ENCODE measurements around the gene DNAH12.

DNA sequence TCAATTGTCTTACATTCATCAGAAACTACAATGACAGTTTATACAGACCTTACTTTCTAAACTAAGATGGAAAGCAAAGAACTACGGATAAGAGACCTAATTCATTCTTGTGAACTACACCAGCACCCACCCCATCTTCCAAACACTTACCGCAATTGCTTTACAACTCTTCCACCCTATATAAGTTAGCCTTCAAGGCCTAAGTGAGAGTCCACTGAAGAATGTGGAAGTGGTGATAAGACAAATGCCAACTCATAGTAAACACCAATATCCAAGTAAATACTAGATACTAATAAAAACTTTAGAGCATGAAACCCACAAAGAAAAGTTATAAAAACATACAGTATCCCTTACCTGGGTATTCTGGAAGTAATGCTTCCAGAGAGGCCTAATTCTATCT, 39.4 kb upstream of the DNAH12 start:
- TF ChIP-seq, protein P1, sequence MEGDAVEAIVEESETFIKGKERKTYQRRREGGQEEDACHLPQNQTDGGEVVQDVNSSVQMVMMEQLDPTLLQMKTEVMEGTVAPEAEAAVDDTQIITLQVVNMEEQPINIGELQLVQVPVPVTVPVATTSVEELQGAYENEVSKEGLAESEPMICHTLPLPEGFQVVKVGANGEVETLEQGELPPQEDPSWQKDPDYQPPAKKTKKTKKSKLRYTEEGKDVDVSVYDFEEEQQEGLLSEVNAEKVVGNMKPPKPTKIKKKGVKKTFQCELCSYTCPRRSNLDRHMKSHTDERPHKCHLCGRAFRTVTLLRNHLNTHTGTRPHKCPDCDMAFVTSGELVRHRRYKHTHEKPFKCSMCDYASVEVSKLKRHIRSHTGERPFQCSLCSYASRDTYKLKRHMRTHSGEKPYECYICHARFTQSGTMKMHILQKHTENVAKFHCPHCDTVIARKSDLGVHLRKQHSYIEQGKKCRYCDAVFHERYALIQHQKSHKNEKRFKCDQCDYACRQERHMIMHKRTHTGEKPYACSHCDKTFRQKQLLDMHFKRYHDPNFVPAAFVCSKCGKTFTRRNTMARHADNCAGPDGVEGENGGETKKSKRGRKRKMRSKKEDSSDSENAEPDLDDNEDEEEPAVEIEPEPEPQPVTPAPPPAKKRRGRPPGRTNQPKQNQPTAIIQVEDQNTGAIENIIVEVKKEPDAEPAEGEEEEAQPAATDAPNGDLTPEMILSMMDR (IDR thresholded peaks at IDR 0.05) = no peak
- TF ChIP-seq, protein P2, sequence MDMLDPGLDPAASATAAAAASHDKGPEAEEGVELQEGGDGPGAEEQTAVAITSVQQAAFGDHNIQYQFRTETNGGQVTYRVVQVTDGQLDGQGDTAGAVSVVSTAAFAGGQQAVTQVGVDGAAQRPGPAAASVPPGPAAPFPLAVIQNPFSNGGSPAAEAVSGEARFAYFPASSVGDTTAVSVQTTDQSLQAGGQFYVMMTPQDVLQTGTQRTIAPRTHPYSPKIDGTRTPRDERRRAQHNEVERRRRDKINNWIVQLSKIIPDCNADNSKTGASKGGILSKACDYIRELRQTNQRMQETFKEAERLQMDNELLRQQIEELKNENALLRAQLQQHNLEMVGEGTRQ (CRISPR knock-in tag; IDR thresholded peaks at IDR 0.05) = no peak
- TF ChIP-seq, protein P3, sequence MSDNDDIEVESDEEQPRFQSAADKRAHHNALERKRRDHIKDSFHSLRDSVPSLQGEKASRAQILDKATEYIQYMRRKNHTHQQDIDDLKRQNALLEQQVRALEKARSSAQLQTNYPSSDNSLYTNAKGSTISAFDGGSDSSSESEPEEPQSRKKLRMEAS (CRISPR knock-in tag; IDR thresholded peaks at IDR 0.05) = no peak
- TF ChIP-seq GABPB1 (CRISPR knock-in tag; IDR thresholded peaks at IDR 0.05) (no peak), NFYB (CRISPR knock-in tag; conservative IDR thresholded peaks at IDR 0.05; ENCODE audit: low read depth) (no peak), NR2C2 (CRISPR knock-in tag; IDR thresholded peaks at IDR 0.05) (no peak)
- TF ChIP-seq, protein P4, sequence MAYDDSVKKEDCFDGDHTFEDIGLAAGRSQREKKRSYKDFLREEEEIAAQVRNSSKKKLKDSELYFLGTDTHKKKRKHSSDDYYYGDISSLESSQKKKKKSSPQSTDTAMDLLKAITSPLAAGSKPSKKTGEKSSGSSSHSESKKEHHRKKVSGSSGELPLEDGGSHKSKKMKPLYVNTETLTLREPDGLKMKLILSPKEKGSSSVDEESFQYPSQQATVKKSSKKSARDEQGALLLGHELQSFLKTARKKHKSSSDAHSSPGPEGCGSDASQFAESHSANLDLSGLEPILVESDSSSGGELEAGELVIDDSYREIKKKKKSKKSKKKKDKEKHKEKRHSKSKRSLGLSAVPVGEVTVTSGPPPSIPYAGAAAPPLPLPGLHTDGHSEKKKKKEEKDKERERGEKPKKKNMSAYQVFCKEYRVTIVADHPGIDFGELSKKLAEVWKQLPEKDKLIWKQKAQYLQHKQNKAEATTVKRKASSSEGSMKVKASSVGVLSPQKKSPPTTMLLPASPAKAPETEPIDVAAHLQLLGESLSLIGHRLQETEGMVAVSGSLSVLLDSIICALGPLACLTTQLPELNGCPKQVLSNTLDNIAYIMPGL (CRISPR knock-in tag; IDR thresholded peaks at IDR 0.05) = no peak
- TF ChIP-seq, protein P5, sequence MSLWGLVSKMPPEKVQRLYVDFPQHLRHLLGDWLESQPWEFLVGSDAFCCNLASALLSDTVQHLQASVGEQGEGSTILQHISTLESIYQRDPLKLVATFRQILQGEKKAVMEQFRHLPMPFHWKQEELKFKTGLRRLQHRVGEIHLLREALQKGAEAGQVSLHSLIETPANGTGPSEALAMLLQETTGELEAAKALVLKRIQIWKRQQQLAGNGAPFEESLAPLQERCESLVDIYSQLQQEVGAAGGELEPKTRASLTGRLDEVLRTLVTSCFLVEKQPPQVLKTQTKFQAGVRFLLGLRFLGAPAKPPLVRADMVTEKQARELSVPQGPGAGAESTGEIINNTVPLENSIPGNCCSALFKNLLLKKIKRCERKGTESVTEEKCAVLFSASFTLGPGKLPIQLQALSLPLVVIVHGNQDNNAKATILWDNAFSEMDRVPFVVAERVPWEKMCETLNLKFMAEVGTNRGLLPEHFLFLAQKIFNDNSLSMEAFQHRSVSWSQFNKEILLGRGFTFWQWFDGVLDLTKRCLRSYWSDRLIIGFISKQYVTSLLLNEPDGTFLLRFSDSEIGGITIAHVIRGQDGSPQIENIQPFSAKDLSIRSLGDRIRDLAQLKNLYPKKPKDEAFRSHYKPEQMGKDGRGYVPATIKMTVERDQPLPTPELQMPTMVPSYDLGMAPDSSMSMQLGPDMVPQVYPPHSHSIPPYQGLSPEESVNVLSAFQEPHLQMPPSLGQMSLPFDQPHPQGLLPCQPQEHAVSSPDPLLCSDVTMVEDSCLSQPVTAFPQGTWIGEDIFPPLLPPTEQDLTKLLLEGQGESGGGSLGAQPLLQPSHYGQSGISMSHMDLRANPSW (CRISPR knock-in tag; conservative IDR thresholded peaks at IDR 0.05; ENCODE audit: low read depth) = no peak
- TF ChIP-seq, protein P6, sequence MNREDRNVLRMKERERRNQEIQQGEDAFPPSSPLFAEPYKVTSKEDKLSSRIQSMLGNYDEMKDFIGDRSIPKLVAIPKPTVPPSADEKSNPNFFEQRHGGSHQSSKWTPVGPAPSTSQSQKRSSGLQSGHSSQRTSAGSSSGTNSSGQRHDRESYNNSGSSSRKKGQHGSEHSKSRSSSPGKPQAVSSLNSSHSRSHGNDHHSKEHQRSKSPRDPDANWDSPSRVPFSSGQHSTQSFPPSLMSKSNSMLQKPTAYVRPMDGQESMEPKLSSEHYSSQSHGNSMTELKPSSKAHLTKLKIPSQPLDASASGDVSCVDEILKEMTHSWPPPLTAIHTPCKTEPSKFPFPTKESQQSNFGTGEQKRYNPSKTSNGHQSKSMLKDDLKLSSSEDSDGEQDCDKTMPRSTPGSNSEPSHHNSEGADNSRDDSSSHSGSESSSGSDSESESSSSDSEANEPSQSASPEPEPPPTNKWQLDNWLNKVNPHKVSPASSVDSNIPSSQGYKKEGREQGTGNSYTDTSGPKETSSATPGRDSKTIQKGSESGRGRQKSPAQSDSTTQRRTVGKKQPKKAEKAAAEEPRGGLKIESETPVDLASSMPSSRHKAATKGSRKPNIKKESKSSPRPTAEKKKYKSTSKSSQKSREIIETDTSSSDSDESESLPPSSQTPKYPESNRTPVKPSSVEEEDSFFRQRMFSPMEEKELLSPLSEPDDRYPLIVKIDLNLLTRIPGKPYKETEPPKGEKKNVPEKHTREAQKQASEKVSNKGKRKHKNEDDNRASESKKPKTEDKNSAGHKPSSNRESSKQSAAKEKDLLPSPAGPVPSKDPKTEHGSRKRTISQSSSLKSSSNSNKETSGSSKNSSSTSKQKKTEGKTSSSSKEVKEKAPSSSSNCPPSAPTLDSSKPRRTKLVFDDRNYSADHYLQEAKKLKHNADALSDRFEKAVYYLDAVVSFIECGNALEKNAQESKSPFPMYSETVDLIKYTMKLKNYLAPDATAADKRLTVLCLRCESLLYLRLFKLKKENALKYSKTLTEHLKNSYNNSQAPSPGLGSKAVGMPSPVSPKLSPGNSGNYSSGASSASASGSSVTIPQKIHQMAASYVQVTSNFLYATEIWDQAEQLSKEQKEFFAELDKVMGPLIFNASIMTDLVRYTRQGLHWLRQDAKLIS (CRISPR knock-in tag; IDR thresholded peaks at IDR 0.05; ENCODE audit: borderline replicate concordance) = no peak
